A673 (cell line): ENCODE measurements around the gene TRIM39. TPM values are rescaled to one million over a fixed set of nuclear protein-coding genes. Genes with fewer than 3 reads are reported as not detected.

Source experiments
- BruUV-seq: library from RNA; stranded (reverse); fragments of 400-500 nt; replicated peaks from 2 replicates; lab custom pipeline; 2021; lab: Mats Ljungman, UMichigan
- CTCF ChIA-PET: fragments of 300-600 bp; sonication (Branson Sonifier 250); formaldehyde crosslinking; loops from one replicate; lab custom pipeline; 2022; ENCODE audit warnings: antibody characterized with exemption; lab: Charles Lee
- POLR2A ChIA-PET: fragments of 300-600 bp; sonication (Branson Sonifier 250); formaldehyde crosslinking; loops from one replicate; lab custom pipeline; 2022; ENCODE audit warnings: antibody characterized with exemption; ENCODE audit not compliant: low non-redundant PET; lab: Charles Lee
- DNase-seq: peaks from one replicate; pipeline ENCODE4 v3.0.0-alpha.2; 2015; ENCODE audit warnings: low spot score
- H3K27ac ChIP-seq: fragments of 200-600 bp; sonication (generic); 2 replicates; pipeline ENCODE4 v1.5.1; 2016; ENCODE audit warnings: mixed run types, low read depth, mild to moderate bottlenecking, mixed read lengths, antibody characterized with exemption, low read length; ENCODE audit not compliant: poor library complexity, severe bottlenecking
- H3K27me3 ChIP-seq: fragments of 200-600 bp; sonication (generic); replicated peaks from 2 replicates; pipeline ENCODE4 v1.6.1; 2017; ENCODE audit warnings: mixed run types, low read depth, mild to moderate bottlenecking, mixed read lengths, antibody characterized with exemption, low read length; ENCODE audit not compliant: insufficient read depth, poor library complexity
- H3K36me3 ChIP-seq: fragments of 200-600 bp; sonication (generic); 2 replicates; pipeline ENCODE4 v1.6.1; 2016; ENCODE audit warnings: mixed run types, mild to moderate bottlenecking, mixed read lengths, antibody characterized with exemption, low read length; ENCODE audit not compliant: insufficient read depth, poor library complexity, severe bottlenecking
- H3K4me1 ChIP-seq: fragments of 200-600 bp; sonication (generic); 2 replicates; pipeline ENCODE4 v1.6.1; 2017; ENCODE audit warnings: mixed run types, mild to moderate bottlenecking, mixed read lengths, antibody characterized with exemption, low read length; ENCODE audit not compliant: insufficient read depth, poor library complexity, severe bottlenecking
- H3K4me3 ChIP-seq: fragments of 200-600 bp; sonication (generic); 2 replicates; pipeline ENCODE4 v1.5.1; 2016; ENCODE audit warnings: low read depth, mixed run types, mild to moderate bottlenecking, mixed read lengths, low read length; ENCODE audit not compliant: poor library complexity, severe bottlenecking
- H3K9me3 ChIP-seq: fragments of 200-600 bp; sonication (generic); 2 replicates; pipeline ENCODE4 v1.6.1; 2016; ENCODE audit warnings: mixed run types, low read depth, mild to moderate bottlenecking, mixed read lengths, antibody characterized with exemption, low read length; ENCODE audit not compliant: poor library complexity, severe bottlenecking
- EZH2 ChIP-seq: fragments of 200-600 bp; sonication (generic); IDR thresholded peaks from 2 replicates; pipeline ENCODE4 v1.6.1; 2017; ENCODE audit warnings: borderline replicate concordance, low read depth, mild to moderate bottlenecking, mixed read lengths, antibody characterized with exemption, low read length; ENCODE audit not compliant: poor library complexity, severe bottlenecking
- intact Hi-C: fragments of 100-400 bp; cut with micrococcal nuclease; formaldehyde crosslinking; loops from one replicate; pipeline ENCODE4 v1.10.0; 2022; ENCODE audit not compliant: unreplicated experiment
- total RNA-seq: library from RNA; stranded (reverse); gene quantifications from 2 replicates; pipeline ENCODE4 v1.2.3, GENCODE V29; 2021
- TF ChIP-seq, protein P1 (sequence below): fragments of 300-800, 200-600 bp; sonication (generic); conservative IDR thresholded peaks from 2 replicates; pipeline ENCODE4 v1.5.1; 2017; ENCODE audit warnings: low read depth, mild to moderate bottlenecking, antibody characterized with exemption, low read length, moderate library complexity, mixed read lengths

TRIM39 gene
- total RNA-seq, 1 experiment from 2014 or later, result 14.3 TPM

DNA sequence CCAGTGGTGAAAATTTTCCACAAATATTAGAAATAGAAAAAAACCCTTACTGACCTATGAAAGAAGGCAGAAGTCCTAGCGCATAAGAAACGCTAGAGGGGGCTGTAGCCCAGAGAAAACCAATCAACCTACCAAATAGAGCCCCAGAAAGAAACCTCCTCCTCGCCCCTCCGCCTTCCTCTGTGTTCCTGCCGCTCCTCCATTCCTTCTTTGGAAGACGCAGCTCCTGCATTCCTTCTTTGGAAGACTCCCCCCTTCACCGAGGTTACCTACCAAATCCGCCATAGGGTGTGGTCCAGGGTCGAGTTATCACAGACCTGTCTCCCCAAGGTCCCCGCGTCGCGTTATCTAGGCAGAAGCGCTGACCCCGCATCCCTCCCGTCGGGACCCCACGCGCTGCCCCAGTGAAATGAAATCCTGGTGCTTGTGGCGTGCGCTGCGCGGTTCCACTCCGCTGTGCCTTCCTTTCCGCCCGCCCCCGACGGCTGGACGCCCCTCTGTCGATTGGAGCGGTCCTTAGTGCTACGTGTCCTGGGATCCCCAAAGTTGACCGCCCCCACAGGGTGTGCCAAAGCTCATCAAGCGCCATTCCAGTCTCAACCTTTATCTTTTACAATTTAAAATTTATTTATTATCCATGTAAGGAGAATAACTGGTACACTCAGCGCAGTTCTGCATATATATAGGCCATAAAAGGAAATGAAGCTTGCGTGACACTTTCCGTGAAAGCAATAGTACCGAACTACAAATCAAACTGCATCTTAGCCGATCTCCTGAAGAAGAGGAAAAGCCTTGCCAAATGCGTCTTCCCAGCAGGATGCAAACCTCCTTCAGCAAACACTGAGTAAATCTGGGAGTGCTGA is 31.2 kb downstream of the TRIM39 start:
- ChIA-PET CTCF (interaction anchor here (0.6 to 1.4 kb wide), 4 partner anchors 96 to 958 kb away, joined by 3 to 5 read pairs (median 4); no protein-coding TSS in a partner anchor), POLR2A (interaction anchor here (0.6 kb wide), 1 partner anchor 1215 kb away, joined by 5 read pairs; no protein-coding TSS in a partner anchor)
- TF ChIP-seq EZH2, result no peak
- TF ChIP-seq, protein P1, sequence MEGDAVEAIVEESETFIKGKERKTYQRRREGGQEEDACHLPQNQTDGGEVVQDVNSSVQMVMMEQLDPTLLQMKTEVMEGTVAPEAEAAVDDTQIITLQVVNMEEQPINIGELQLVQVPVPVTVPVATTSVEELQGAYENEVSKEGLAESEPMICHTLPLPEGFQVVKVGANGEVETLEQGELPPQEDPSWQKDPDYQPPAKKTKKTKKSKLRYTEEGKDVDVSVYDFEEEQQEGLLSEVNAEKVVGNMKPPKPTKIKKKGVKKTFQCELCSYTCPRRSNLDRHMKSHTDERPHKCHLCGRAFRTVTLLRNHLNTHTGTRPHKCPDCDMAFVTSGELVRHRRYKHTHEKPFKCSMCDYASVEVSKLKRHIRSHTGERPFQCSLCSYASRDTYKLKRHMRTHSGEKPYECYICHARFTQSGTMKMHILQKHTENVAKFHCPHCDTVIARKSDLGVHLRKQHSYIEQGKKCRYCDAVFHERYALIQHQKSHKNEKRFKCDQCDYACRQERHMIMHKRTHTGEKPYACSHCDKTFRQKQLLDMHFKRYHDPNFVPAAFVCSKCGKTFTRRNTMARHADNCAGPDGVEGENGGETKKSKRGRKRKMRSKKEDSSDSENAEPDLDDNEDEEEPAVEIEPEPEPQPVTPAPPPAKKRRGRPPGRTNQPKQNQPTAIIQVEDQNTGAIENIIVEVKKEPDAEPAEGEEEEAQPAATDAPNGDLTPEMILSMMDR, result peak; percentile 86
- Histone ChIP-seq H3K27ac (no peak overlapping the region), H3K9me3 (no peaks in the 10 kb centered on the region), H3K36me3 (no peaks in the 10 kb centered on the region), H3K4me1 (peaks cover 6% of the 10 kb centered on the region), H3K4me3 (peak overlapping the region; percentile 47), H3K27me3 (peaks cover 50% of the 10 kb centered on the region)
- BruUV-seq, result no TSS peak
- DNase-seq, result peak; percentile 84
- intact Hi-C loops, result loop anchor here (2.0 to 10.0 kb wide), 2 partner anchors 41 to 87 kb away; no protein-coding TSS in a partner anchor

DNA sequence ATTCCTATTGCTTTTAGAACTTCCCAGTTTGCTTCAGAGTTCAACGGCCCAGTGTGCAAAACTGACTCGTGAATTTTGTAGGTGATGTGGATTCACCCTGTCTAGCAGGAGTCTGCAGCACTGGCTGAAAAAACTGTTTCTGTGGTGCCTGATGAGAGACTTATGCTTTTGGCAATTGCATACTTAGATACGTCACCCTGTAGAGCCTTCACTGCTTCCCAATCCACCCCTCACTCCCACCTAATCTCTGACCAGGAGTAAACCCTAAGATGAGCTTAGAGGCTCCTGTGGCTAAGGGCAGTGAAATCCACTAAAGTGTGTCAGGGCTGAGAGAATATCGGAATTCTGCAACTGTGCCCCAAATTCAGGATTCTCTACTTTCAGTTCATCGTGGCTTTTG is 32.5 kb downstream of the TRIM39 start:
- intact Hi-C loops, result loop anchor here (10.0 kb wide), 1 partner anchor 86 kb away; no protein-coding TSS in a partner anchor
- POLR2A ChIA-PET, result no interaction called here

DNA sequence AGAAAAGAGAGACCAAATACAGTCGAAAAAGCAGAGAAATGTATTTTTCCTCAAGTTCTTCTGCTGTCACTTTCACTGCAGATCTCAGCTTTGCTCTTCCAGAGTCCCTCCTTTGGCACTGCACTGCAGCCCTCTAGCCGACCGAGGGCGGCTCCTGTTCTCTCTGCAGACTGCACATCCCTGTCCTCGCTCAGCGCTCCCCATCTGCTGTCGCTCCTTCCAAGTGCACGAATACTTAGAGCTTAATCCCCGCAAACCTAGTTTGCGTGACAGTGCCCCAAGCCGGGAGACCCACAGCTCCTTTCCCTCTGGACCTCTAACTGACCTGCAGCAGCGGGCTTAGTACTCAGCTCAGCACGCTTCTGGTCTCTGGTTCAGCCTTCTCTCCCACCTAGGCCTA is 33.4 kb downstream of the TRIM39 start:
- no TSS peak for BruUV-seq
- no peak for DNase-seq
- H3K36me3 ChIP-seq, result no peaks in the 10 kb centered on the region
- peaks cover 6% of the 10 kb centered on the region for H3K4me1 ChIP-seq
- H3K9me3 ChIP-seq, result no peaks in the 10 kb centered on the region
- TF ChIP-seq, protein P1, result no peak
- POLR2A ChIA-PET, result no interaction called here
- CTCF ChIA-PET, result interaction anchor here (0.7 kb wide), 1 partner anchor 93 kb away, joined by 3 read pairs; no protein-coding TSS in a partner anchor
- intact Hi-C loops, result no loop called here
- H3K27me3 ChIP-seq, result peaks cover 62% of the 10 kb centered on the region
- H3K27ac ChIP-seq, result no peak overlapping the region
- no peak overlapping the region for H3K4me3 ChIP-seq

More for the DNA sequence above, 32.5 kb downstream of the TRIM39 start:
- CTCF ChIA-PET, result interaction anchor here (0.6 kb wide), 1 partner anchor 39 kb away, joined by 3 read pairs; no protein-coding TSS in a partner anchor
- Histone ChIP-seq H3K27ac (no peak overlapping the region), H3K9me3 (no peaks in the 10 kb centered on the region), H3K27me3 (peaks cover 61% of the 10 kb centered on the region), H3K4me1 (peaks cover 6% of the 10 kb centered on the region), H3K4me3 (no peak overlapping the region), H3K36me3 (no peaks in the 10 kb centered on the region)
- BruUV-seq, result no TSS peak
- no peak for DNase-seq
- no peak for TF ChIP-seq EZH2
- TF ChIP-seq, protein P1, result no peak
